CD4-positive, alpha-beta T cell treated with Interleukin-4 for 4 hours (primary cell): ENCODE results near the gene VEPH1.

Source experiments
- DNase-seq: peaks from one replicate; pipeline ENCODE4 v3.0.0-alpha.2; 2020

VEPH1 gene

DNA sequence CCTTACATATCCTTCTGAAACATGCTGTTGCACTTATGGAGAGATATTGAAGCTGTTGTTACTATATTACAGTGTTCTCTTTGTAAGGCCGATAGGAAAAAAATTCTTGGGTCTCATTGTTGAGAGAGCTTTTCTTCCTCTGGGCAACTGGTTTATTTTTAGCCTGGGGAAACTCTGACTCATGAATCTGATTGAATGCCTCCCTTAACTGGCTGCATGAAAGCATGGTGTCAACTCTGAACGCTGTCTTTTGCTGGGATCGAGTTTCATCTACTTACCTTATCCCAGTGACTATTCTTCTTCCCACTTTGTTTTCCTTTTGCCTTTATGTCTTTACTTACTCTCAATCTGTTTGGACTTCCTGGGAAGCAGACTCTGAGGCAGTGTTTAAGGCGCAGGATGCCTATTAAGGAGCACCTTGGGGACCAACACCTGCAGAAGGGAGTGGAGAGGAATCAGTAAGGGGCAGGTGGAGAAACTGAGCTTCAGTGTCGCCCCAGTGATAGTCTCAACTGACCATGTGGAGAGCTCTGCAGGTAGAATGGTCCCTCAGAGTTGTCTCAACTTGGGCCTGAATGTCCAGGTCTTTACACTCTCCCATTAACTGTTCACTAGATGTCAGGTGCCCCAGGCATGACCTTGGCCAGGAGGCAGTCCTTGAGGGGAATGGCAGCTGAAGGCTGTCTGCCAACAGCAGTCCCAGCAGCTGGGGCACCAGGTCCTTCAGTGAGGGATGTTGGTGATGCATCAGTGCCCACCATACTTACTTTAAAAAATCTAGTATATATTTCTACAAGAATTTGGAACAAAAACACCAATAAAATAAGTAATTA is 254.4 kb downstream of the VEPH1 start:
- DNase-seq: no peak

DNA sequence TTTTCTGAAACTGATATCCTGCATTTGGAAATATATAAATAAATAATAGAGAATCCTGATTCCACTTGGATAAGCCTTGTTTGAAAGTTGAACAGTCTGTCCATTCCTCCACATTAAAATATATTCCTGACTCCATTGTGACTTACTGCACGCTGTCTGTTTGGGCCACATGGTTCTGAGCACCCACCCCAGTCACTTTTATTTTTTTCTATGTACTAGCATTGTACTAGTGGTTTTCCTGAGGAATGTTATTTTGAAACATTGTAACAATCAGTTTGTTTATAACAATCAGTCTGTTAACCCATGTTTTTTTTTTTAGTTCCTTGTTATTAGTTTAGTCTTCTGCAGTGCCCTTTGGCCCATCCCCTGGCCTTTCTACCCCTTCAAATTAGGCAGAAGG is 255.8 kb downstream of the VEPH1 start:
- DNase-seq: no peak

DNA sequence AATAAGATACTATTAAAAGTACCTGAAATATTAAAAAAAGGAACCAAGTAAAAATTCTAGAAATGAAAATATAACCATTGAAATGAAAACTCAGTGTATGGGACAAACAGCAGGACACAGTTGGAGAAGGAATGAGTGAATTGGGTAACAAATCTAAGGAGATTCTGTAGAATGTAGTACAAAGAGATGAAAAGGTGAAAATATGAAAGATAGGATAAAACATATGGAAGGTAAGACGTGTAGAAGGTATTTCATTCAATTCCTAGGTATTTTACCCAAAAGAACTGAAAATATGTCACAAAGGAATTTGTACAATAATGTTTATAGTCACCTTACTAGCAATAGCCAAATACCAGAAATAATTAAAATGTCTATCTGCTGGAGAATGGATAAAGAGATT is 260.4 kb downstream of the VEPH1 start:
- DNase-seq: no peak

DNA sequence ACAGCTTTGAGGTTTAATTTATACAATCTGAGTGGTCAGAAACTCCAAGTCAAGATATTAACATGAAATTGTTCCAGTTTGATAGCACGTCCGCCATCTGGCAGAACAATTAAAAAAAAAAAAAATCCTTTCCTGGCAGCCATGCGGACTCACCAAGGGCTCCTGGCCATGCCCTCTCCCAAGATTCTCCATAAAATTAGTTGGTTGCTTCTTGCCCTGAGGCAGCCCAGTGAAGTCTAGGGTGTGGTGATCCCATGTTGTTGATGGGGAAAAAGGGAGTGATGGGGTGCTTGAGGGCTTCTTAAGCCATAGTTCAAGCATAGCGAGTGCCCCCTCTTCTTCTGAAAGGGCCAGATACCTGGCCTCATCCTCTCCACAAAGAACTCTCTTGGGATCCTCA is 261.6 kb downstream of the VEPH1 start:
- DNase-seq: no peak

DNA sequence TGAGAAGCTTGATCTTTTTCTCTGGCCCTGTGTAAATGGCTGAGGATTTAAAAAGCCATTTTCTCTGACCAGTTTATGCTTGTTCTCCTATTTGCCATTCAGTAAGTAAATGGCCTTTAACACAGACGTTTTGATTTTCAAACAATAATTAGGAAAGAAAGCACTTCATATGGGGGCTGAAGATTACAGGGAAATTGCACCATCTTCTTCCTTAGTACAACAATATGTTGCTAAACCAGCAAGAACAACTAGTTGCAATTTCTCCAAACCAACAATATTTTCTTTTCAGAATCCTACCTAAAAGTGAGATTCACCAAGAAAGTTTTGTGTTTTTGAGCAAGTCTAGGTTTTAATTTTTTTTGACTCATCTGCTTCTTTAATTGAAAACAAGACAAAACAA is 262.8 kb downstream of the VEPH1 start:
- no peak for DNase-seq

DNA sequence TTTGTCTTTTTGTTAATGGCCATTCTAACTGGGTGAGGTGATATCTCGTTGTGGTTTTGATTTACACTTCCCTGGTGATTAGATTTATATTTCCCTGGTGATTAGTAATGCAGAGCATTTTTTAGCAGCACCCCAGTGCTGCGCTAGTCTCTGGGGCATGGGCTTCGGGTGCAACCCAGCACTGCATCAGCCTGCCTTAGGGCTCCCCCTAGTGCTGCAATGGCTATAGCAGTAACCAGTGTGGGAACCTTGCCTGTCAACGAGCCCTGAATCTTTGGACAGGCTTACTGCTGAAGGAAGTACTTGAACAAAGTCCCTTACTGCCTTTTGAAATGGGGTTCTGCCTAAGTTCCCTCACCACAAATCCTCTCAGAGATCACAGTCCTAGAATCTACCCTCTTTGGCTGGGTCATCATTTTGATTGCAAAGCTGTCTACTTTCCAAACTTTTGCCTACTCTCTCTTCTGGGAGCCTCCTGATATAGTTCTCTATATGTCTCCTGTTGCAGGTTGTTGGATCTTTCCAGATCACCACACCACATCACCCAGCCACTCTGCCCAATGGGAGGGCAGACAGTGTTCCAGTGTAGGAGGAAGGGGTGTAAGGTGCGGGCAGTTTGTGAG is 264.0 kb downstream of the VEPH1 start:
- peak; percentile 66 for DNase-seq

DNA sequence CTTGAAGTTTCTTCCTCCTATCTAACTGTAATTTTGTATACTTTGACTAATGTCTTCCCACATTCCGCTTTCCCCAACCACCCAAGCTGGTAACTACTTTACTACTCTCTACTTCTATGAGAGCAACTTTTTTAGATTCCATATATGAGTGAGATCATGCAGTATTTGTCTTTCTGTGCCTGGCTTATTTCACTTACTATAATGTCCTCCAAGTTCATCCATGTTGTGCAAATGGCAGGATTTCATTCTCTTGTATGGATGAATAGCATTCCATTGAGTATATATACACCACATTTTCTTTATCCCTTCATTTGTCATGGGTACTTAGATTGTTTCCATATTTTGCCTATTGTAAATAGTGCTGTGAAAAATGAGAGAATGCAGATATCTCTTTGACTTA is 264.8 kb downstream of the VEPH1 start:
- DNase-seq: no peak

DNA sequence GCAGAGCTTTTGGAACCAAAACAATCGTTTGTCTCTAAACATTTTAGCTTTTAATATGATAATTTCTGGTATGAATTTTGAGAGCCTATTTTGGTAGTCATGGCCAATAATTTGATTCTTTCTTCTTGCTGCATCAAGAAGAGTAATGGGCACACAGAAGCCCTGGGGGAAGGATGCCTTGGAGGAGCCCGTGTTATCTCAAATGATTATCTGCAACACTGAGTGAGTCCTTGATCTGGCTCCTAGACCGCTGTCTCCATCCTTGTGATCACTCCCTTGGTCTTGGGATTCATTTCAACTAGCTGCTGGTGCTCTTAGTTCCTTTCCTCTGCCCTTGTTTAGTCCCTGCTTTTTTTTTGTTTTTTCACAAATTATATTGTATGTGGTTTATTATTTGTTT is 265.3 kb downstream of the VEPH1 start:
- no peak for DNase-seq

DNA sequence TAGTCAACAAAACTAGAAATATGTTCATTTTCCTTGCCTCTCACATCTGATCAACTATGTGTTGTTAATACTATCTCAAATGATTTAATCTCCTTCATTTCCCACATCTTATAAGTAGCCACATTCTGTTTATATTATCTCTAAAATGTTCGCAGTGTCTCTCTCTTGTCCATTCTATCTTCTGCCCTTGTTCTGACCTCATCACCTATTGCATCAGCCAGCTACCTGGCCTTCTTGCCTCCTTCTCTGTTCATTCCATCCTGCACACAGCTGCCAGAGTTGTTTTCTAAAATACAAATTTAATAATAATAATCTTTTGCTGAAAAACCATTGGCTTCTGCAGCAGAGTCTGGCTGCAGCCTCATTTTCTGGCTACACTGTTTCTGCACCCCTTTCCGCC is 267.9 kb downstream of the VEPH1 start:
- no peak for DNase-seq

DNA sequence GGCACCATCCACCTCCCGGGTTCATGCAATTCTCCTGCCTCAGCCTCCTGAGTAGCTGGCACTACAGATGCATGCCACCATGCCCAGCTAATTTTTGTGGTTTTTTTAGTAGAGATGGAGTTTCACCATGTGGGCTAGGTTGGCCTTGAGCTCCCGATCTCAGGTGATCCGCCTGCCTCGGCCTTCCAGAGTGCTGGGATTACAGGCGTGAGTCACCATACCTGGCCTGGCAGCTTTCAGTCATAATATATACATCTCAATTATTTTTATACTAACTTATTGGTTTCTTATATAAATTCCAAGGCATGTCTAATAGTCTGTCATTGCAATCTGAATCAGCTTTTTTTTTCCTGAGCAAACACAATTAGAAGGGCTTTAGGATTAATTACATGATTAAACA is 269.3 kb downstream of the VEPH1 start:
- no peak for DNase-seq

DNA sequence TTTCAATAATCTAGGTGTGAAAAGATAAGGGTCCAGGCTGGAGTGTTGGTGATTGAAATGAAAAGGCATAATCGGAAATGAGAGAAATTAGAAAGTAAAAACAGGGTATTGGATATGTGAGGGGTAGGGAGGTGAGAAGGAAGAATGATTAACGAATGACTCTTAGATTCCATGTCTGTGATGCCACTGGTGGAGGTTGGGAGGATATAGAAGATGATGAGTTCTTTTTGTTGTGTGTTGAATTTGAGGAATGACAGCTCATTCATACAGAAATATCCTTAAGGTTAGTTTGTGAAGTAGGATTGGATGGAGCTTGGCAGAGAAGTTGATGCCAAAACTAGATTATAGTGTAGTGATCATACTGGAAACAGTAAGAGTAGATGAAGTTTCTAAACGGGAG is 271.1 kb downstream of the VEPH1 start:
- DNase-seq: no peak

DNA sequence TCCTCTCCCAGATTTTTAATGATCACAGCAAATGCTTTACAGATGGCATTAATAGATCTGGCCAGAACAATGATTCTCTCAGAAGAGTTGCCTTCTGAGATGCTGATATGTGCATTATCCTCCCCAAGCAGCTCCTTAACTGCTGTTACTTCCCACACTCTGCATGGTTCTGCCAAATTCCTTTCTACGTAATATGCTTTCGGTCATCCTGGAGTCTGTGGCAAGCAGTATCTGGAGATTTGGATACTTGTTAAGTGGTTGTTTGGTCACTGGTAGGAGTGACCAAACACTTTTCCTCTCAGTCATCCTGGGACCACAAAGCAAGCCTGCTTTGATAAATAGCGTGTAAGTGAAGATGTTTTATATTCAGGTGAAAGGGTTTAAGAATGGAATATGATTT is 272.1 kb downstream of the VEPH1 start:
- no peak for DNase-seq

DNA sequence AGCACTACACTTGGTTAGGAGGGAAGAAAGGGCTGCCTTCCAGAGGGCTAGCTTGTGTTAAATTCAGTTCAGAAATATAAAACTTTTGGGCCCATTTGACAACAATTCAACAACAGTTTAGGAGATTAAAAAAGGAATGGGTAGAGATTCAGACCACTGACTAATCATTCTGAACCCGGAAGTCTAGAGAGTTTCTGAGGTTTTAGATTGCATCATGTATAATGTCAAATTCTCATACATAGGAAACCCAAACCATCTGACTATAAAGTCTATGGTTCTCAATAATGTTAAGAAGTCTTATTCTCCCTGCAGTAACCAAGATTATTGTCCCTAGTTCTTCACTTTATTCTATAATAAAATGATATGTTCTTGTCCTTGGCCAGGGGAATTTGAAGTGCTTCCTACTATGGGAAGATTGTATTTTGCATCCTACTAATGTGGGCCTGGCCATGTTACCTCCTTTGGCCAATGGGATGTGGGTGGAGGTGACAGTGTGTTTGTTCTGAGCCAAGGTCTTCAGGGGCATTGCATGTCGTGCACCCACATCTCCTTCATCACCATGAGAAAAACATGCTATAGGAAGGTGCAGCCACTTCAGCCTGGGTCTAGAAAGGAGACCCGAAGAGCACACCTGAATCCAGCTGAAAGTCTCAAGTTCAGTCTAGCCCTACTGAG is 276.9 kb downstream of the VEPH1 start:
- no peak for DNase-seq

DNA sequence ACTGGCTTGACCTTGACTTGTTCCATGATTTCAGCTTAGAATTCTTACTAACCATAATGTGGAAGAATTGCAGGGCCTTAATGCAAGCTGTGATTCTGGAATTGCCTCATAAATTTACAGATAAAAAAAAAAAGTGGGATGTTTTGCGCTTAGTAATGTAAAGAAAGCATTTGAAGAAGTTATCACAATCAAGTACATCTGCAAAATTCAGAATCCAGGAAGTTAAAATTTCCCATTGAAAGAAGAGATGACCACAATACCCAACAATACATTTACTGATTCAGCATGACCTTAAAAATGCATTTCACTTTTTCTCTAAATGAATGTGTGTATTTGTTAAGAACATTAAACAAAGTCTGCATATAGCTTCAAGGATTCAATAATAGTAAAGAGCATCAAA is 278.2 kb downstream of the VEPH1 start:
- DNase-seq: no peak

DNA sequence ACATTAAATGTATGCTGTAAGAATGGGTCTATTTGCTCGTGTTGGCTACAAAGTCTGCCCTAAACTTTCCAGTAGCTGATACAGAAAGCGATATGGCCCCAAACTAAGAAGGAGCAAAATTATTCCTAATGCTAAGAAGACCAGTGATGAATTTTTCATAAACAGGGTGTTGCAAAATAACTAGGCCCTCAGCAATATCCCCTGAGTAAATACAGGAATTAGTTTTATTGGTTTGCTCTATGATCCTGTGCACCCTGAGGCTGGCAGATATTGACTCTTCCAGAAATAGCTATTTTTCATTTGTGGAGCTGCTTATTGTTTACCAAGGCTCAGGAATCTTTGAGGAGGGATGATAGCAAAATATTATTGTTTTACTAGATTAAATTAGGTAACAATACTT is 282.3 kb downstream of the VEPH1 start:
- DNase-seq: no peak

DNA sequence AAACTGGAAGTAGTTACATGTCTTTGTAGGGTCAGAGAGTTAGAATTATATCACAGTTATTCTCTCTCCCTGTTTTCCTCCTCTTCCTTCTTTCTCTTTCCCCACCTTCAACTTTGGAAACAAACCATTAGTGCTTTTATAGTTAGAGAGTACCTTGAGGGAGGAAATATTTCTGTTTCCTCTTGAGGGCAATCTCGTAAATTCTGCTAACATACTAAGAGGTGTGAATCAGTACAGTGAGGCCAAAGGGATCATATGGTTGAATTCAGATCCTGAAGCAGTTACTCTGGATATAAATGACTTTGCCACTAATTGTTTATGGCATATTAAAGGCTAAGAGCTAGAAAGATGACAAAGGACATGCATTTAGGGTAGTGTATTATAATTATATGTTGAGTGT is 283.0 kb downstream of the VEPH1 start:
- no peak for DNase-seq

DNA sequence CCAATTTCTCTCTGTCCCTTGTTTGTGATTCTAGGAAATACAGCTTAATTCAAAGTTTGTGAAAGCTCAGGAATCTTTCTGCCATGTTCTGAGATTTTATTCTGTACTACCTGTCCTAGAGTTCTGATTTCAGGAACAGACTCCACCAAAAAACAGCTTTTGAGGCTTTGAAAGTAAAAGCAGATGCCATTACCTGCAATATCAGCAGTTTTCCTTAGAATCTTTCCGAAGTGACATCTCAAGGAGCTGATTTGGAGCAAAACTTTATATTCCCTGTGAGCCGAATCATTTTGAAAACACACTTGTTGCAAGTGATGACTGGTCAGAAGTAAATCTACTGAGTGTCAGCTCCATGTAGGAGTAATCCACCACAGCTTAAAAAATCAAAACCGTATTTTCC is 284.0 kb downstream of the VEPH1 start:
- DNase-seq: no peak
